ENCODE data around the gene ZNF697. TPM values are rescaled to one million over a fixed set of nuclear protein-coding genes. Genes with fewer than 3 reads are reported as not detected.

The ZNF697 gene
- polyA plus RNA-seq, 1 experiment = 12.9 TPM

- no peak for DNase-seq (ENCODE audit: low read depth, low spot score)
- TF ChIP-seq, protein P1, sequence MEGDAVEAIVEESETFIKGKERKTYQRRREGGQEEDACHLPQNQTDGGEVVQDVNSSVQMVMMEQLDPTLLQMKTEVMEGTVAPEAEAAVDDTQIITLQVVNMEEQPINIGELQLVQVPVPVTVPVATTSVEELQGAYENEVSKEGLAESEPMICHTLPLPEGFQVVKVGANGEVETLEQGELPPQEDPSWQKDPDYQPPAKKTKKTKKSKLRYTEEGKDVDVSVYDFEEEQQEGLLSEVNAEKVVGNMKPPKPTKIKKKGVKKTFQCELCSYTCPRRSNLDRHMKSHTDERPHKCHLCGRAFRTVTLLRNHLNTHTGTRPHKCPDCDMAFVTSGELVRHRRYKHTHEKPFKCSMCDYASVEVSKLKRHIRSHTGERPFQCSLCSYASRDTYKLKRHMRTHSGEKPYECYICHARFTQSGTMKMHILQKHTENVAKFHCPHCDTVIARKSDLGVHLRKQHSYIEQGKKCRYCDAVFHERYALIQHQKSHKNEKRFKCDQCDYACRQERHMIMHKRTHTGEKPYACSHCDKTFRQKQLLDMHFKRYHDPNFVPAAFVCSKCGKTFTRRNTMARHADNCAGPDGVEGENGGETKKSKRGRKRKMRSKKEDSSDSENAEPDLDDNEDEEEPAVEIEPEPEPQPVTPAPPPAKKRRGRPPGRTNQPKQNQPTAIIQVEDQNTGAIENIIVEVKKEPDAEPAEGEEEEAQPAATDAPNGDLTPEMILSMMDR (IDR thresholded peaks at IDR 0.05; ENCODE audit: low read depth, low read length) = no peak
- POLR2A ChIA-PET = no interaction called here
- H3K27ac ChIP-seq (ENCODE audit: low read depth, low read length) = no peak overlapping the region
- H3K27me3 ChIP-seq (ENCODE audit: control insufficient read depth, insufficient read depth, low read length) = no peaks in the 10 kb centered on the region
- no peak overlapping the region for H3K4me3 ChIP-seq (ENCODE audit: low read depth, low read length)
- CTCF ChIA-PET = interaction anchor here (0.7 to 2.4 kb wide), 3 partner anchors 8 to 59 kb away, joined by 3 to 14 read pairs (median 6); no protein-coding TSS in a partner anchor
- no peaks in the 10 kb centered on the region for H3K9me3 ChIP-seq (ENCODE audit: control insufficient read depth, insufficient read depth, low read length)
Observed at GRCh38 chr1:119670898-119671297, 22.8 kb upstream of the ZNF697 start.

DNA sequence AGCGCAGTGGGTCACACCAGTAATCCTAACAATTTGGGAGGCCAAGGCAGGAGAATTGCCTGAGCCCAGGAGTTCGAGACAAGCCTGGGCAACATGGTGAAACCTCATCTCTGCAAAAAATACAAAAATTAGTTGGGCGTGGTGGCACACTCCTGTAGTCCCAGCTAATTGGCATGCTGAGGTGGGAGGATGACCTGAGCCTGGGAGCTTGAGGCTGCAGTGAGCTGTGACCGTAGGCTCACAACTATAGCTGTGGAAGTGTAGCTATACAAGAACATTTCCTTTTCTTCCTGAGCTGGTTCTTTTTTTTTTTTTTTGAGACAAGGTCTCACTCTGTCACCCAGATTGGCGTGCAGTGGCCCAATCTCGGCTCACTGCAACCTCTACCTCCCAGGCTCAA is 19.1 kb upstream of the ZNF697 start:
- H3K27ac ChIP-seq (ENCODE audit: low read depth, low read length) = no peak overlapping the region
- no peak for DNase-seq (ENCODE audit: low read depth, low spot score)
- CTCF ChIA-PET = interaction anchor here (0.6 to 1.0 kb wide), 4 partner anchors 9 to 56 kb away, joined by 3 to 6 read pairs (median 4); no protein-coding TSS in a partner anchor
- TF ChIP-seq, protein P1 (IDR thresholded peaks at IDR 0.05; ENCODE audit: low read depth, low read length) = no peak
- POLR2A ChIA-PET = no interaction called here
- H3K27me3 ChIP-seq (ENCODE audit: control insufficient read depth, insufficient read depth, low read length) = peaks cover 3% of the 10 kb centered on the region
- H3K9me3 ChIP-seq (ENCODE audit: control insufficient read depth, insufficient read depth, low read length) = no peaks in the 10 kb centered on the region
- no peak overlapping the region for H3K4me3 ChIP-seq (ENCODE audit: low read depth, low read length)

DNA sequence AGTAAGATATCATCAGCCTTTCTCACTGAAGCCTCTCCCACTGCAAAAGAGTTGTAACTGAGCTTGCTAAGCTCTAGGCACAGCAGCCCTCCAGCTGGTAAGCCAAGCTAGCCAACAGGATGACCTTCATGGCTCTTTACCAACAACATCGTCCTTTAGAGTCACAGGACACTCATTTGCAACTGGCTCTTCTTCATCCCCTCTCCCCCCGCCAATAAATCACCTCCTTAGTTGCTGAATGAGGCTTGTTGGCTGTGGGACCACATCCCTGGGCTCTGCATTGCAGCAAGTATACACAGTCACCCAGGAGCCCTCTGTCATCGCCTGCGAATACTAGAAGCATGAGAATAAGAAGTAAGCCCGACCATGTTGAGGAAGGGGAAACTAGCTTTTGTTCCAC is 16.0 kb upstream of the ZNF697 start:
- no peak overlapping the region for H3K27ac ChIP-seq (ENCODE audit: low read depth, low read length)
- no peak overlapping the region for H3K4me3 ChIP-seq (ENCODE audit: low read depth, low read length)
- no peak for DNase-seq (ENCODE audit: low read depth, low spot score)
- CTCF ChIA-PET = interaction anchor here (0.7 to 6.7 kb wide), 12 partner anchors 9 to 68 kb away, joined by 3 to 78 read pairs (median 7); partner anchors contain the start of gene ZNF697
- TF ChIP-seq, protein P1 (IDR thresholded peaks at IDR 0.05; ENCODE audit: low read depth, low read length) = no peak
- peaks cover 3% of the 10 kb centered on the region for H3K27me3 ChIP-seq (ENCODE audit: control insufficient read depth, insufficient read depth, low read length)
- POLR2A ChIA-PET = no interaction called here
- H3K9me3 ChIP-seq (ENCODE audit: control insufficient read depth, insufficient read depth, low read length) = no peaks in the 10 kb centered on the region

- no peak for DNase-seq (ENCODE audit: low read depth, low spot score)
- TF ChIP-seq, protein P1 (IDR thresholded peaks at IDR 0.05; ENCODE audit: low read depth, low read length) = no peak
- Histone ChIP-seq H3K27me3 (ENCODE audit: control insufficient read depth, insufficient read depth, low read length) (peaks cover 3% of the 10 kb centered on the region), H3K4me3 (ENCODE audit: low read depth, low read length) (no peak overlapping the region), H3K27ac (ENCODE audit: low read depth, low read length) (no peak overlapping the region), H3K9me3 (ENCODE audit: control insufficient read depth, insufficient read depth, low read length) (no peaks in the 10 kb centered on the region)
- CTCF ChIA-PET = interaction anchor here (0.8 to 6.7 kb wide), 11 partner anchors 8 to 82 kb away, joined by 3 to 83 read pairs (median 5); partner anchors contain the start of gene ZNF697
- POLR2A ChIA-PET = no interaction called here
Observed at GRCh38 chr1:119662034-119662437, 14.0 kb upstream of the ZNF697 start.

DNA sequence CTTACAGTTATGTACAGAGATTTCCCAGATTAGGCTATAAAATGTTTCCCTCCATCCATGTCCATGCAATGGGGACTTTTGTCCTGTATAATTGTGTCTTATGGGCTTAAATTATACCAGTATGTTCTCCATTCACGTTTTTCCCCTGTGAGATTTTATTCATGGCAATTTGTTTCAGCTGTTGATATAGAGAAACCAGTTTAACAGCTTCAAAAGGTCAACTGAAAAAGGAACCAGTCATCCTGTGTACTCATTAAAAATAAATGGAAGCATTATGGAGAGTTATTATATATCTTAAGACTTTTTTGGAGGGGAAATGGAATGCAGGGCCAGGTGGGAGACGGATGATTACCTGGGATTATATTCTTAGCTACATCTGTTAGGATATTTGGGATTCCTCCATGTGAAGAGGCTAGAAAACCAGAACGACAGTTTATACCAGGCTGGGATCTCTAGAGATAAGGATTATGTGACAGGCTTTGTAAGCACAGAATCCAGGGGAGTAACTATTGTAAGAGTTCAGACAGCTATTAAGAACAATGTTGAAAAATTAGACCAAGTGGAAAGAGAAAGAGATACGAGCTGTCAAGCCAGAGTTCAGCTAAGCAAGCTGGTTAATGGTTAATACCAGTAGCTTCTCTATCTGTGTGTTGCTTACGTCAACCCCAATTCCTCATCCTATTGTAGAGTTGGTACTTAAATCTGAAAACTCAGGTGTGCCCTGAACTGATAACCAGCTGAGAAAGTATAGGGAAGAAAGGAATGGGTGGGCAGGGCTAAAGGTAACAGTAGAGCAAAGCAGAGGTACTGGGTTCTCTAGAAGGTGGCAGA is 12.4 kb upstream of the ZNF697 start:
- DNase-seq (ENCODE audit: low read depth, low spot score) = no peak
- no peak overlapping the region for H3K27ac ChIP-seq (ENCODE audit: low read depth, low read length)
- CTCF ChIA-PET = interaction anchor here (0.6 to 6.7 kb wide), 6 partner anchors 12 to 60 kb away, joined by 3 to 83 read pairs (median 56); partner anchors contain the start of gene ZNF697
- POLR2A ChIA-PET = interaction anchor here (2.6 kb wide), 1 partner anchor 12 kb away, joined by 17 read pairs; the partner anchor contains the start of gene ZNF697
- H3K9me3 ChIP-seq (ENCODE audit: control insufficient read depth, insufficient read depth, low read length) = no peaks in the 10 kb centered on the region
- peaks cover 1% of the 10 kb centered on the region for H3K27me3 ChIP-seq (ENCODE audit: control insufficient read depth, insufficient read depth, low read length)
- no peak overlapping the region for H3K4me3 ChIP-seq (ENCODE audit: low read depth, low read length)
- TF ChIP-seq, protein P1 (IDR thresholded peaks at IDR 0.05; ENCODE audit: low read depth, low read length) = no peak
